CD4-positive, alpha-beta T cell treated with Interleukin-6 for 4 hours (primary cell): ENCODE data around the gene GMPPA.
A peak's percentile ranks its signal among the peaks of the same experiment; 100 is the strongest.

ENCODE experiments used
- DNase-seq: peaks from one replicate; pipeline ENCODE4 v3.0.0-alpha.2; 2020; ENCODE audit warnings: mixed read lengths

GMPPA gene

GRCh38 chr2:219498280-219499057 is at the start of gene GMPPA:
Gene GMPPA, plus strand, starts transcription at chr2:219498891. Its CDS starts 1,085 bp downstream, at chr2:219499976.
- DNase-seq = peak; percentile 94

GRCh38 chr2:219449609-219450008 is 49.1 kb upstream of the GMPPA start:
- no peak for DNase-seq

- DNase-seq = no peak
These were observed 46.9 kb upstream of the GMPPA start for GRCh38 chr2:219451661-219452360.

- no peak for DNase-seq
These were observed 46.1 kb upstream of the GMPPA start for GRCh38 chr2:219452361-219453317.

GRCh38 chr2:219453671-219454590 is 44.8 kb upstream of the GMPPA start:
- no peak for DNase-seq

- DNase-seq = no peak
These were observed 43.1 kb upstream of the GMPPA start for GRCh38 chr2:219455581-219455980.

GRCh38 chr2:219457784-219458369 is 40.8 kb upstream of the GMPPA start:
- DNase-seq = no peak

- DNase-seq = no peak
These were observed 39.7 kb upstream of the GMPPA start for GRCh38 chr2:219458996-219459395.

GRCh38 chr2:219459460-219460311 is 39.0 kb upstream of the GMPPA start:
- peak; percentile 54 for DNase-seq

- DNase-seq = no peak
These were observed 38.2 kb upstream of the GMPPA start for GRCh38 chr2:219460424-219460926.

- no peak for DNase-seq
These were observed 37.6 kb upstream of the GMPPA start for GRCh38 chr2:219461047-219461514.

GRCh38 chr2:219461669-219462068 is 37.0 kb upstream of the GMPPA start:
- no peak for DNase-seq

- DNase-seq = no peak
These were observed 36.3 kb upstream of the GMPPA start for GRCh38 chr2:219462349-219462748.

GRCh38 chr2:219464286-219465032 is 34.2 kb upstream of the GMPPA start:
- no peak for DNase-seq

GRCh38 chr2:219465659-219466561 is 32.8 kb upstream of the GMPPA start:
- no peak for DNase-seq

GRCh38 chr2:219466816-219467735 is 31.6 kb upstream of the GMPPA start:
- no peak for DNase-seq

- DNase-seq = no peak
These were observed 31.0 kb upstream of the GMPPA start for GRCh38 chr2:219467736-219468075.
